MM.1S (cell line): ENCODE results near the gene DAP.

Experiments used
- CTCF ChIP-seq: fragments of 300-600 bp; sonication (generic); IDR thresholded peaks from 2 replicates; pipeline ENCODE4 v1.5.1; 2016; ENCODE audit warnings: antibody characterized with exemption, low read length, mixed read lengths
- EZH2 ChIP-seq: fragments of 300-600 bp; sonication (generic); optimal IDR thresholded peaks from 2 replicates; pipeline ENCODE3; 2017; ENCODE audit warnings: low read depth, mild to moderate bottlenecking, antibody characterized with exemption, low read length, mixed read lengths
- EZH2phosphoT487 ChIP-seq: fragments of 300-600 bp; sonication (generic); IDR thresholded peaks from 2 replicates; pipeline ENCODE4 v1.6.1; 2018; ENCODE audit warnings: antibody characterized with exemption, low read length

- TF ChIP-seq EZH2 (no peak), CTCF (no peak), EZH2phosphoT487 (no peak)
Observed at GRCh38 chr5:10704949-10705621, 55.9 kb downstream of the DAP start.
